ENCODE measurements around the gene CLIC1.
A peak's percentile ranks its signal among the peaks of the same experiment; 100 is the strongest.
"Not testable (repeated sequence)": the region's sequence is repeated elsewhere in the genome, so short reads cannot be mapped to it uniquely, and the experiment has no call there.

Gene CLIC1

GRCh38 chr6:31722173-31722572, 14.2 kb downstream of the CLIC1 start:
- DNase-seq (ENCODE audit: low read depth in 2 of 2), result no peak

GRCh38 chr6:31721351-31722020, 14.8 kb downstream of the CLIC1 start, which contains the start of gene LY6G6C:
Gene LY6G6C (minus strand): TSS chr6:31721746. CDS start chr6:31721679, 67 bp downstream.
- no peak for DNase-seq (ENCODE audit: low read depth in 2 of 2)

- DNase-seq (ENCODE audit: low read depth in 2 of 2), result no peak
Observed at GRCh38 chr6:31720196-31720770, 16.0 kb downstream of the CLIC1 start.

GRCh38 chr6:31719001-31719400, 17.3 kb downstream of the CLIC1 start:
- DNase-seq (ENCODE audit: low read depth in 2 of 2), result no peak

- no peak for DNase-seq (ENCODE audit: low read depth in 2 of 2)
Observed at GRCh38 chr6:31718265-31718664, 18.1 kb downstream of the CLIC1 start.

GRCh38 chr6:31717499-31718222, 18.7 kb downstream of the CLIC1 start:
- DNase-seq (ENCODE audit: low read depth in 2 of 2), result no peak

GRCh38 chr6:31715022-31715958, 21.0 kb downstream of the CLIC1 start, which contains the start of gene LY6G6D:
Gene LY6G6D (plus strand): TSS chr6:31715348. CDS start chr6:31715356, 8 bp downstream.
- no peak for DNase-seq (ENCODE audit: low read depth in 2 of 2)

GRCh38 chr6:31713991-31714684, 22.2 kb downstream of the CLIC1 start:
- no peak for DNase-seq (ENCODE audit: low read depth in 2 of 2)

- no peak for DNase-seq (ENCODE audit: low read depth in 2 of 2)
Observed at GRCh38 chr6:31713465-31713864, 22.9 kb downstream of the CLIC1 start.

- DNase-seq (ENCODE audit: low read depth in 2 of 2), result no peak
Observed at GRCh38 chr6:31712296-31712695, 24.0 kb downstream of the CLIC1 start.

- no peak for DNase-seq (ENCODE audit: low read depth in 2 of 2)
Observed at GRCh38 chr6:31711233-31711632, 25.1 kb downstream of the CLIC1 start.

- no peak for DNase-seq (ENCODE audit: low read depth in 2 of 2)
Observed at GRCh38 chr6:31710523-31711219, 25.7 kb downstream of the CLIC1 start.

- not testable (repeated sequence) for DNase-seq (ENCODE audit: low read depth in 2 of 2)
Observed at GRCh38 chr6:31709157-31709556, 27.2 kb downstream of the CLIC1 start.

- no peak for DNase-seq (ENCODE audit: low read depth in 2 of 2)
Observed at GRCh38 chr6:31708224-31708623, 28.1 kb downstream of the CLIC1 start.

- DNase-seq (ENCODE audit: low read depth in 2 of 2), result no peak
Observed at GRCh38 chr6:31707701-31708100, 28.6 kb downstream of the CLIC1 start.

GRCh38 chr6:31706599-31706998, 29.7 kb downstream of the CLIC1 start, which contains the start of gene LY6G6F:
Gene LY6G6F (plus strand): TSS chr6:31706866. CDS start chr6:31706907, 41 bp downstream.
- no peak for DNase-seq (ENCODE audit: low read depth in 2 of 2)

- no peak for DNase-seq (ENCODE audit: low read depth in 2 of 2)
Observed at GRCh38 chr6:31705931-31706330, 30.4 kb downstream of the CLIC1 start.

- peak; percentile 90 to 98 for DNase-seq (ENCODE audit: low read depth in 2 of 2)
Observed at GRCh38 chr6:31702819-31703716, 33.3 kb downstream of the CLIC1 start, which contains the start of gene ABHD16A. Gene ABHD16A (minus strand): TSS chr6:31703324. CDS start chr6:31703281, 43 bp downstream.

GRCh38 chr6:31702405-31702818, 33.9 kb downstream of the CLIC1 start:
- DNase-seq (ENCODE audit: low read depth in 2 of 2), result peak in 1 of 2 experiments; percentile 24

All from stimulated activated CD4-positive, alpha-beta T cell treated with anti-CD3 and anti-CD28 coated beads, Interleukin-12 subunit alpha, Interleukin-12 subunit beta, amount 100 ng/mL, for 24 hours (primary cell).